ENCODE data around the gene TIAM2. TPM values are rescaled to one million over a fixed set of nuclear protein-coding genes. Genes with fewer than 3 reads are reported as not detected.

The TIAM2 gene
- total and polyA plus RNA-seq, 10 of the 15 experiments (the other 5 are each of a cell fraction or from before 2014, with no cell fraction given), result 1.1 to 10.5 (median 2.3) TPM

- TF ChIP-seq MYB (IDR thresholded peaks at IDR 0.05; ENCODE audit: borderline replicate concordance, low read depth, low read length), result no peak
- no peak for TF ChIP-seq SUPT20H (IDR thresholded peaks at IDR 0.05; ENCODE audit: borderline replicate concordance, control insufficient read depth, low read depth, low read length)
- no peak for TF ChIP-seq POLR2AphosphoS5 (IDR thresholded peaks at IDR 0.05; ENCODE audit: low read length)
- TF ChIP-seq TCF3 (IDR thresholded peaks at IDR 0.05; ENCODE audit: borderline replicate concordance, insufficient read depth, low read depth, low read length), result no peak
- 0 out of 2 replicates have a peak, but pooled peaks have one; percentile 7 for TF ChIP-seq ZNF24 (IDR thresholded peaks at IDR 0.05)
These were observed 228.7 kb downstream of the TIAM2 start (continued) for GRCh38 chr6:155223646-155224451.

- FAIRE-seq (no peak), ATAC-seq (peak; percentile 7; the same call in 1 of the 3 replicates)
- POLR2A ChIA-PET, result interaction anchor here (1.2 to 2.5 kb wide), 4 partner anchors 22 to 90 kb away, joined by 3 to 19 read pairs (median 4); no protein-coding TSS in a partner anchor
- TF ChIP-seq ZNF687 (IDR thresholded peaks at IDR 0.05) (no peak), SMC3 (IDR thresholded peaks at IDR 0.05; ENCODE audit: borderline replicate concordance, low read length) (no peak), SUPT20H (IDR thresholded peaks at IDR 0.05; ENCODE audit: borderline replicate concordance, control insufficient read depth, low read depth, low read length) (no peak), WRNIP1 (IDR thresholded peaks at IDR 0.05; ENCODE audit: borderline replicate concordance, low read depth, low read length) (no peak), RCOR1 (conservative IDR thresholded peaks at IDR 0.05; ENCODE audit: low read depth, low read length) (no peak), NBN (IDR thresholded peaks at IDR 0.05) (no peak), EP300 (IDR thresholded peaks at IDR 0.05; ENCODE audit: borderline replicate concordance in 1 of 2, control insufficient read depth in 1 of 2, low read depth in 2 of 2, low read length in 2 of 2) (no peak), PBX3 (IDR thresholded peaks at IDR 0.05; ENCODE audit: insufficient replicate concordance, low read depth, low read length) (no peak), BMI1 (IDR thresholded peaks at IDR 0.05; ENCODE audit: borderline replicate concordance) (no peak)
These were observed 229.5 kb downstream of the TIAM2 start for GRCh38 chr6:155224618-155225017.

More at GRCh38 chr6:155224618-155225017, 229.5 kb downstream of the TIAM2 start:
- Histone ChIP-seq H3K79me2 (ENCODE audit: control insufficient read depth, insufficient read depth, low read length) (no peaks in the 10 kb centered on the region; the same call in 1 of the 2 replicates), H3K9ac (ENCODE audit: control insufficient read depth, insufficient read depth, low read length) (no peak overlapping the region), H3K27me3 (replicated peaks in 1 of 2; ENCODE audit: control insufficient read depth in 2 of 2, insufficient read depth in 2 of 2, low read length in 1 of 2) (no peaks in the 10 kb centered on the region), H3K4me3 (no peak overlapping the region), H3K4me2 (ENCODE audit: control insufficient read depth, insufficient read depth) (peak overlapping the region; percentile 15; the same call in 1 of the 2 replicates), H3K4me1 (ENCODE audit: control insufficient read depth, insufficient read depth, low read length) (peaks cover 15% of the 10 kb centered on the region), H3K27ac (ENCODE audit: control insufficient read depth, insufficient read depth) (no peak overlapping the region), H3K36me3 (ENCODE audit: control insufficient read depth in 2 of 2, insufficient read depth in 2 of 2, low read length in 1 of 2) (no peaks in the 10 kb centered on the region; a peak in 2 of 4 replicates), H3K9me3 (replicated peaks; ENCODE audit: control insufficient read depth, insufficient read depth, low read length) (no peaks in the 10 kb centered on the region; the same call in 2 of the 3 replicates), H4K20me1 (ENCODE audit: control insufficient read depth, insufficient read depth) (no peaks in the 10 kb centered on the region; the same call in 1 of the 2 replicates), H2AFZ (ENCODE audit: control insufficient read depth, low read depth, low read length) (no peak overlapping the region)
- SMC1A ChIA-PET (ENCODE audit: uncharacterized antibody, unreplicated experiment), result interaction anchor here (0.8 to 4.3 kb wide), 13 partner anchors 10 to 297 kb away, joined by 3 to 23 read pairs (median 4); no protein-coding TSS in a partner anchor
- in situ Hi-C loops (cut with MboI) (no loop called here), intact Hi-C loops (cut with micrococcal nuclease; ENCODE audit: unreplicated experiment) (loop anchor here (2.0 kb wide), 1 partner anchor 44 kb away; no protein-coding TSS in a partner anchor)
- WGBS (ENCODE audit: insufficient coverage, insufficient replicate concordance, low lambda C conversion rate, missing lambda C conversion rate), result 64% methylated on average over 7 of the region's 7 CpGs
- no peak for DNase-seq (ENCODE audit: low read depth, low spot score)
- CTCF ChIA-PET, result interaction anchor here (1.4 to 3.8 kb wide), 5 partner anchors 10 to 47 kb away, joined by 4 to 23 read pairs (median 8); no protein-coding TSS in a partner anchor
- no TSS peak for BruUV-seq (replicated peaks)
- RAD21 ChIA-PET (ENCODE audit: unreplicated experiment), result interaction anchor here (1.0 to 3.2 kb wide), 6 partner anchors 11 to 53 kb away, joined by 3 to 17 read pairs (median 7); no protein-coding TSS in a partner anchor

Measured in GM12878 (cell line).